ENCODE data around the gene TMEM8B. TPM values are rescaled to one million over a fixed set of nuclear protein-coding genes. Genes with fewer than 3 reads are reported as not detected.
A peak's percentile ranks its signal among the peaks of the same experiment; 100 is the strongest.

TMEM8B gene
- total and polyA plus RNA-seq, 2 of the 8 experiments (the other 6 are each of a cell fraction or from before 2014, with no cell fraction given) = 7.5 to 10.4 TPM

- TF ChIP-seq BACH1 (IDR thresholded peaks at IDR 0.05; ENCODE audit: low read length) (no peak), SRF (IDR thresholded peaks at IDR 0.05; ENCODE audit: low read depth, low read length) (peak; percentile 33; the same call in 1 of the 2 replicates), PHF8 (conservative IDR thresholded peaks at IDR 0.05; ENCODE audit: low read depth, low read length) (no peak), MAFK (IDR thresholded peaks at IDR 0.05; ENCODE audit: low read depth, low read length) (no peak), SUZ12 (IDR thresholded peaks at IDR 0.05; ENCODE audit: low read length) (no peak), CTCF (IDR thresholded peaks at IDR 0.05; ENCODE audit: control extremely low read depth in 1 of 3, insufficient read depth in 1 of 3, low read depth in 1 of 3, low read length in 3 of 3) (no peak), TAF7 (optimal IDR thresholded peaks at IDR 0.05; ENCODE audit: borderline replicate concordance, low read depth, low read length) (no peak), RNF2 (IDR thresholded peaks at IDR 0.05; ENCODE audit: borderline replicate concordance, low read depth, low read length, missing control alignments, poor library complexity, severe bottlenecking) (no peak), CTBP2 (IDR thresholded peaks at IDR 0.05; ENCODE audit: borderline replicate concordance, insufficient read depth, insufficient read length, low read length) (no peak), EZH2 (IDR thresholded peaks at IDR 0.05; ENCODE audit: low read depth, low read length, severe bottlenecking) (no peak), ZNF274 (IDR thresholded peaks at IDR 0.05; ENCODE audit: borderline replicate concordance, extremely low read depth, low read length) (no peak), NANOG (IDR thresholded peaks at IDR 0.05; ENCODE audit: insufficient read depth, low read depth, low read length, poor library complexity, severe bottlenecking) (no peak), MAX (IDR thresholded peaks at IDR 0.05) (peak; percentile 77), CBX5 (IDR thresholded peaks at IDR 0.05; ENCODE audit: low read depth, low read length) (no peak)
These were observed 16.9 kb upstream of the TMEM8B start, which contains the start of gene SPAG8 (continued) for GRCh38 chr9:35812025-35812602.
